ENCODE measurements around the gene CD4.

CD4 gene

GRCh38 chr12:6763380-6763779, 25.9 kb upstream of the CD4 start:
- TF ChIP-seq CTCF (IDR thresholded peaks at IDR 0.05; ENCODE audit: insufficient read depth, low read length, poor library complexity, severe bottlenecking): no peak
- TF ChIP-seq EZH2phosphoT487 (conservative IDR thresholded peaks at IDR 0.05; ENCODE audit: low read length): no peak
- Histone ChIP-seq H3K36me3 (ENCODE audit: low read length) (no peaks in the 10 kb centered on the region), H3K9me2 (replicated peaks; ENCODE audit: insufficient read depth, low read length) (no peaks in the 10 kb centered on the region), H3K4me3 (ENCODE audit: insufficient read depth, low read length, poor library complexity, severe bottlenecking) (no peak overlapping the region), H3K27ac (ENCODE audit: low read depth, low read length) (no peak overlapping the region), H3K9ac (ENCODE audit: low read length) (no peak overlapping the region), H3K4me2 (ENCODE audit: low read depth, low read length, poor library complexity, severe bottlenecking) (no peak overlapping the region), H3K9me3 (ENCODE audit: insufficient read depth, low read length) (no peaks in the 10 kb centered on the region), H3K79me2 (ENCODE audit: insufficient read depth, low read length) (no peaks in the 10 kb centered on the region), H3F3A (ENCODE audit: insufficient read depth) (no peaks in the 10 kb centered on the region), H2AFZ (ENCODE audit: low read depth, low read length, severe bottlenecking) (no peak overlapping the region), H4K20me1 (ENCODE audit: low read depth, low read length) (no peaks in the 10 kb centered on the region), H3K27me3 (ENCODE audit: low read length) (no peaks in the 10 kb centered on the region)

- H3K27ac ChIP-seq (ENCODE audit: low read depth, low read length): no peak overlapping the region
- H3K9ac ChIP-seq (ENCODE audit: low read length): peak overlapping the region; percentile 20; the same call in 1 of the 2 replicates
- H3K4me2 ChIP-seq (ENCODE audit: low read depth, low read length, poor library complexity, severe bottlenecking): peak overlapping the region; percentile 47
- no peaks in the 10 kb centered on the region for H3K79me2 ChIP-seq (ENCODE audit: insufficient read depth, low read length)
- no peaks in the 10 kb centered on the region for H3K9me3 ChIP-seq (ENCODE audit: insufficient read depth, low read length)
- H3K4me3 ChIP-seq (ENCODE audit: insufficient read depth, low read length, poor library complexity, severe bottlenecking): peak overlapping the region; percentile 31
- H3F3A ChIP-seq (ENCODE audit: insufficient read depth): no peaks in the 10 kb centered on the region
- peak overlapping the region; percentile 61 for H2AFZ ChIP-seq (ENCODE audit: low read depth, low read length, severe bottlenecking)
- H3K27me3 ChIP-seq (ENCODE audit: low read length): no peaks in the 10 kb centered on the region
- H3K36me3 ChIP-seq (ENCODE audit: low read length): no peaks in the 10 kb centered on the region
- H3K9me2 ChIP-seq (replicated peaks; ENCODE audit: insufficient read depth, low read length): no peaks in the 10 kb centered on the region
- no peaks in the 10 kb centered on the region for H4K20me1 ChIP-seq (ENCODE audit: low read depth, low read length)
- TF ChIP-seq CTCF (IDR thresholded peaks at IDR 0.05; ENCODE audit: insufficient read depth, low read length, poor library complexity, severe bottlenecking) (no peak), EZH2phosphoT487 (conservative IDR thresholded peaks at IDR 0.05; ENCODE audit: low read length) (no peak)
These were observed 25.1 kb upstream of the CD4 start for GRCh38 chr12:6764011-6764828.

- H3K27ac ChIP-seq (ENCODE audit: low read depth, low read length): no peak overlapping the region
These were observed 24.2 kb upstream of the CD4 start for GRCh38 chr12:6765048-6765633.

More at GRCh38 chr12:6765048-6765633, 24.2 kb upstream of the CD4 start:
- no peak overlapping the region for H3K4me3 ChIP-seq (ENCODE audit: insufficient read depth, low read length, poor library complexity, severe bottlenecking)
- no peaks in the 10 kb centered on the region for H3K27me3 ChIP-seq (ENCODE audit: low read length)
- no peaks in the 10 kb centered on the region for H3K36me3 ChIP-seq (ENCODE audit: low read length)
- H3K79me2 ChIP-seq (ENCODE audit: insufficient read depth, low read length): no peaks in the 10 kb centered on the region
- H3K9me2 ChIP-seq (replicated peaks; ENCODE audit: insufficient read depth, low read length): no peaks in the 10 kb centered on the region
- H3F3A ChIP-seq (ENCODE audit: insufficient read depth): no peaks in the 10 kb centered on the region
- H3K4me2 ChIP-seq (ENCODE audit: low read depth, low read length, poor library complexity, severe bottlenecking): peak overlapping the region; percentile 47
- H3K9me3 ChIP-seq (ENCODE audit: insufficient read depth, low read length): no peaks in the 10 kb centered on the region
- H4K20me1 ChIP-seq (ENCODE audit: low read depth, low read length): no peaks in the 10 kb centered on the region
- H2AFZ ChIP-seq (ENCODE audit: low read depth, low read length, severe bottlenecking): no peak overlapping the region
- TF ChIP-seq EZH2phosphoT487 (conservative IDR thresholded peaks at IDR 0.05; ENCODE audit: low read length): no peak
- no peak for TF ChIP-seq CTCF (IDR thresholded peaks at IDR 0.05; ENCODE audit: insufficient read depth, low read length, poor library complexity, severe bottlenecking)
- no peak overlapping the region for H3K9ac ChIP-seq (ENCODE audit: low read length)
